B cell (primary cell): Measurements from ENCODE around the gene MYH15.

Experiments used
- CTCF ChIP-seq: fragments of 200-600 bp; IDR thresholded peaks from one replicate; pipeline ENCODE4 v1.8.0; 2022; ENCODE audit warnings: antibody characterized with exemption, mild to moderate bottlenecking
- EZH2 ChIP-seq: IDR thresholded peaks from 2 replicates; pipeline ENCODE4 v1.6.1; 2012; ENCODE audit warnings: borderline replicate concordance, low read depth, mild to moderate bottlenecking, moderate library complexity, low read length; ENCODE audit not compliant: insufficient read depth, poor library complexity, severe bottlenecking

- TF ChIP-seq CTCF (no peak), EZH2 (no peak)
These were observed 101.3 kb downstream of the MYH15 start for GRCh38 chr3:108408883-108409799.
